Upper lobe of left lung (tissue), 6 donors: ENCODE measurements around the gene DENND5B. TPM values are rescaled to one million over a fixed set of nuclear protein-coding genes. Genes with fewer than 3 reads are reported as not detected.
A peak's percentile ranks its signal among the peaks of the same experiment; 100 is the strongest.

Experiments
- ATAC-seq, 2 donors: fragments of 200-7000 bp; cut with Tn5 transposase; one replicate each; pipeline ENCODE4 v1.9.1; 2022; ENCODE audit warnings: mild to moderate bottlenecking in 2 of 2, moderate library complexity in 2 of 2; ENCODE audit not compliant: low FRiP score in 2 of 2
- DNase-seq, 2 donors: peaks; one replicate each; pipeline ENCODE4 v3.0.0-alpha.2; 2019 to 2020
- H3K27ac ChIP-seq, 4 donors: fragments of 200-600 bp; sonication (generic); one replicate each; pipeline ENCODE4 v1.5.1; 2016 to 2019
- H3K27me3 ChIP-seq, 4 donors: fragments of 200-600 bp; sonication (generic); one replicate each; pipeline ENCODE4 v1.5.1; 2017 to 2019
- H3K36me3 ChIP-seq, 4 donors: fragments of 200-600 bp; sonication (generic); one replicate each; pipeline ENCODE4 v1.5.1; 2016 to 2019
- H3K4me1 ChIP-seq, 4 donors: fragments of 200-600 bp; sonication (generic); one replicate each; pipeline ENCODE4 v1.5.1; 2018 to 2019
- H3K4me3 ChIP-seq, 4 donors: fragments of 200-600 bp; sonication (generic); one replicate each; pipeline ENCODE4 v1.5.1; 2017 to 2019; ENCODE audit warnings: mild to moderate bottlenecking in 2 of 4, moderate library complexity in 1 of 4
- H3K9me3 ChIP-seq, 4 donors: fragments of 200-600 bp; sonication (generic); one replicate each; pipeline ENCODE4 v1.5.1; 2018 to 2019
- EP300 ChIP-seq, 4 donors: sonication (generic); formaldehyde crosslinking; IDR thresholded peaks; one replicate each; pipeline ENCODE4 v1.5.1; 2017; ENCODE audit warnings: antibody characterized with exemption in 4 of 4, control low read depth in 2 of 4
- POLR2A ChIP-seq, 4 donors: fragments of 450-650 bp; IDR thresholded peaks; one replicate each; pipeline ENCODE4 v1.5.1; 2016 to 2017; ENCODE audit warnings: antibody characterized with exemption in 4 of 4, mild to moderate bottlenecking in 2 of 4
- POLR2AphosphoS5 ChIP-seq, 2 donors: sonication (generic); formaldehyde crosslinking; IDR thresholded peaks; one replicate each; pipeline ENCODE4 v1.5.1; 2017; ENCODE audit warnings: antibody characterized with exemption in 2 of 2
- WGBS, 2 donors: methylation state at CpG; one replicate each; pipeline ENCODE4 v1.1.5; 2017 to 2018; 5-methylcytosine and 5-hydroxymethylcytosine counted together
- total RNA-seq, 6 donors: library from RNA; depleted of rRNA in 4 of 6; stranded (reverse); fragments of >200 nt in 4 of 6; gene quantifications; one replicate each; pipeline versions ENCODE4 v1.1.0 to v1.2.1, GENCODE V29; 2016 to 2021
- TF ChIP-seq, protein P1 (sequence below), 6 experiments: fragments of 450-650 bp in 4 of 6; fragments of 200-600 bp in 2 of 6; sonication (generic) in 2 of 6; IDR thresholded peaks; one replicate each; pipeline ENCODE4 v1.5.1; 2016 to 2019; ENCODE audit warnings: antibody characterized with exemption in 6 of 6
- donor health status: DM: no; HTN: no; CAD: no; lungs with moderate emphysema.
- donor health status: DM: no; HTN: yes; CAD: no; lungs with severe emphysema.

The DENND5B gene
- total RNA-seq, 6 donors from 2014 or later, result 4.1 to 12.6 (median 5.8) TPM

DNA sequence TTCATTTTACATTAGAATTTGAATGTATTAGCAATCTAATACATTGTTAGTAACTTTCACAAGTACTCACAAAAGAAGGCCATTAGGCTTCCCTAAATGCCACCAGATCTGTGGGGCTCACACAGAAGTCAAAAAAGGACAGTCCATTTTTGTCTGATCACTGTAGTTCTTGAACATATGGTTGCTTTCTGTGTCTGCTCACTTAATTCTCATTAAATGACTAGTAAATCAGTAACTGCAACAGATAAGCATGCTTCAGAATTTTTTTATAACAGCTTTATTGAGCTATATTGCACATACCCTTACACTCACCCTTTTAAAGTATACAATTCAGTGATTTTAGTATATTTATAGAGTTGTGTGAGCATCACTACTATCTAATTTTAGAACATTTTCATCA, 71.4 kb downstream of the DENND5B start:
- TF ChIP-seq, protein P1, sequence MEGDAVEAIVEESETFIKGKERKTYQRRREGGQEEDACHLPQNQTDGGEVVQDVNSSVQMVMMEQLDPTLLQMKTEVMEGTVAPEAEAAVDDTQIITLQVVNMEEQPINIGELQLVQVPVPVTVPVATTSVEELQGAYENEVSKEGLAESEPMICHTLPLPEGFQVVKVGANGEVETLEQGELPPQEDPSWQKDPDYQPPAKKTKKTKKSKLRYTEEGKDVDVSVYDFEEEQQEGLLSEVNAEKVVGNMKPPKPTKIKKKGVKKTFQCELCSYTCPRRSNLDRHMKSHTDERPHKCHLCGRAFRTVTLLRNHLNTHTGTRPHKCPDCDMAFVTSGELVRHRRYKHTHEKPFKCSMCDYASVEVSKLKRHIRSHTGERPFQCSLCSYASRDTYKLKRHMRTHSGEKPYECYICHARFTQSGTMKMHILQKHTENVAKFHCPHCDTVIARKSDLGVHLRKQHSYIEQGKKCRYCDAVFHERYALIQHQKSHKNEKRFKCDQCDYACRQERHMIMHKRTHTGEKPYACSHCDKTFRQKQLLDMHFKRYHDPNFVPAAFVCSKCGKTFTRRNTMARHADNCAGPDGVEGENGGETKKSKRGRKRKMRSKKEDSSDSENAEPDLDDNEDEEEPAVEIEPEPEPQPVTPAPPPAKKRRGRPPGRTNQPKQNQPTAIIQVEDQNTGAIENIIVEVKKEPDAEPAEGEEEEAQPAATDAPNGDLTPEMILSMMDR (IDR thresholded peaks at IDR 0.05), result no peak
- TF ChIP-seq POLR2AphosphoS5 (IDR thresholded peaks at IDR 0.05), result no peak
- TF ChIP-seq EP300 (IDR thresholded peaks at IDR 0.05), result no peak
- no peak for TF ChIP-seq POLR2A (IDR thresholded peaks at IDR 0.05)
- Histone ChIP-seq H3K27ac (no peak overlapping the region), H3K27me3 (no peaks in the 10 kb centered on the region), H3K9me3 (no peaks in the 10 kb centered on the region), H3K4me3 (no peak overlapping the region), H3K4me1 (no peaks in the 10 kb centered on the region), H3K36me3 (no peaks in the 10 kb centered on the region)
- ATAC-seq (no peak), DNase-seq (no peak)

DNA sequence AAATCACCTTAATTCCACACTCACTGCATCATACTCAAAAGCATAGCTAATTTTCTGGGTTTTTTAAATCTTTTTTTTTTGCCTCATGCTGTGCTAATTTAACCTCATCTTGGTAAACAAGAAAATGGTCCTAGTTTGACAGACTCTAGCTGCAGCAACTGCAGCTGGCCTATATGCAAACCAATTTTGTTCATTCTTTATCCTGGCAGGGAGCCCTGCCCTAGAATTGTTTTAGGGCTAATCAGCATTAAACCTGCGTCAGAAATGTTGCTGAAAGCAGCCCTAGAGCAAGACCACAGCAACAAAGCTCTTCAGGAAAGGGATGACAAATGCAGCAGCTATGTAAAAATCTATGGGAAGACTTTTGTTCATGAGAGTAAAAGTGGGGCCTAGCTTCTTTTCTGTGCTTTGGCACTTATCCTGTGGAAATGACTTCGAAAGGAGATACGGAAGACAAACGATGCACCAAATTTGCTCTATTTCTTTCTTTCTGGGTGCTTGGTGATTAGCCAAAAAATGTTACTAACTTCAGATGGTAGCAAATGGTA, 72.2 kb downstream of the DENND5B start:
- Histone ChIP-seq H3K4me3 (no peak overlapping the region), H3K36me3 (no peaks in the 10 kb centered on the region), H3K27ac (no peak overlapping the region), H3K27me3 (no peaks in the 10 kb centered on the region), H3K4me1 (no peaks in the 10 kb centered on the region), H3K9me3 (no peaks in the 10 kb centered on the region)
- 74 to 76% methylated on average over 4 of the region's 4 CpGs for WGBS, 2 donors
- TF ChIP-seq POLR2AphosphoS5 (IDR thresholded peaks at IDR 0.05) (no peak), EP300 (IDR thresholded peaks at IDR 0.05) (no peak), POLR2A (IDR thresholded peaks at IDR 0.05) (no peak)
- TF ChIP-seq, protein P1 (IDR thresholded peaks at IDR 0.05), result no peak
- ATAC-seq (peak in 1 of 2 donors; percentile 35), DNase-seq (no peak)

DNA sequence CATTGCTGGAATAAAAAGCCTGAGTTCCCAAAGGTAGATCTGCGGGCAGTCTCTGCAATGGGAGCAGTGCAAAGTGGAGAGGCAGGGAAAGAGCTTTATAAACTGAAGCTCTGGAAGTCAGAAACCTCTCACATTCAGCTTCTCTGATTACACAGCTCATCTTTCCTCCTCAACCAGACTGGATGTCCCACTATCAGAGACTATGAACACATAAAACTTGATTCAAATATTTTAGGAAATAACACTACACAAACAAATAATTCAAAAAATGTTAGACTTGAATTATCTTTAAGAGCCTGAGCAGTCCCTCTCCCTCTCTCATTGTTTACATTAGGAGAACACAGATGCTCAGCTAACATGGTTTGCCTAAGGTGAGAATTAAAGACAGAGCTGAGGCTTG, 72.9 kb downstream of the DENND5B start:
- H3K27ac ChIP-seq, result no peak overlapping the region
- H3K27me3 ChIP-seq, result no peaks in the 10 kb centered on the region
- TF ChIP-seq EP300 (IDR thresholded peaks at IDR 0.05) (no peak), POLR2A (IDR thresholded peaks at IDR 0.05) (no peak), POLR2AphosphoS5 (IDR thresholded peaks at IDR 0.05) (no peak)
- TF ChIP-seq, protein P1 (IDR thresholded peaks at IDR 0.05), result no peak
- H3K9me3 ChIP-seq, result no peaks in the 10 kb centered on the region
- H3K36me3 ChIP-seq, result no peaks in the 10 kb centered on the region
- DNase-seq (no peak), ATAC-seq (no peak)
- H3K4me1 ChIP-seq, result no peaks in the 10 kb centered on the region
- no peak overlapping the region for H3K4me3 ChIP-seq
- 70 to 100% methylated on average over 1 of the region's 1 CpG for WGBS, 2 donors

DNA sequence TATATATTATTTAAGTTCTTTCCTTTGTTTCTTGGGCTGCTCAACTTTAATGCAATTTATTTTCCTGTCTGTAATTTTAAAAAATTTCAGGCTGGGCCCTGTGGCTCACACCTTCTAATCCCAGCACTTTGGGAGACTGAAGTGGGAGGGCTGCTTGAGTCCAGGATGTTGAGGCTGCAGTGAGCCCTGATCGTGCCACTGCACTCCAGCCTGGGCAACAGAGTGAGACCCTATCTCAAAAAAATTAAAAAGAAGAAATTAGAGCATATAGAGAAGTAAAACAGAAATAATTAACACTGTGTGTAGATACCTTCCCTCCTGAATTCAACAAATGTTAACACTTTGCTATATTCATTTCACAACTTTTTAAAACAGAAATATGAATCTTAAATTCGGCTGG, 74.2 kb downstream of the DENND5B start:
- 71 to 81% methylated on average over 2 of the region's 2 CpGs for WGBS, 2 donors
- TF ChIP-seq, protein P1 (IDR thresholded peaks at IDR 0.05), result no peak
- no peak for TF ChIP-seq POLR2A (IDR thresholded peaks at IDR 0.05)
- no peak for TF ChIP-seq EP300 (IDR thresholded peaks at IDR 0.05)
- no peak for TF ChIP-seq POLR2AphosphoS5 (IDR thresholded peaks at IDR 0.05)
- H3K36me3 ChIP-seq, result no peaks in the 10 kb centered on the region
- DNase-seq, result no peak
- H3K9me3 ChIP-seq, result no peaks in the 10 kb centered on the region
- no peak overlapping the region for H3K4me3 ChIP-seq
- no peak overlapping the region for H3K27ac ChIP-seq
- ATAC-seq, result no peak
- H3K27me3 ChIP-seq, result no peaks in the 10 kb centered on the region
- no peaks in the 10 kb centered on the region for H3K4me1 ChIP-seq

DNA sequence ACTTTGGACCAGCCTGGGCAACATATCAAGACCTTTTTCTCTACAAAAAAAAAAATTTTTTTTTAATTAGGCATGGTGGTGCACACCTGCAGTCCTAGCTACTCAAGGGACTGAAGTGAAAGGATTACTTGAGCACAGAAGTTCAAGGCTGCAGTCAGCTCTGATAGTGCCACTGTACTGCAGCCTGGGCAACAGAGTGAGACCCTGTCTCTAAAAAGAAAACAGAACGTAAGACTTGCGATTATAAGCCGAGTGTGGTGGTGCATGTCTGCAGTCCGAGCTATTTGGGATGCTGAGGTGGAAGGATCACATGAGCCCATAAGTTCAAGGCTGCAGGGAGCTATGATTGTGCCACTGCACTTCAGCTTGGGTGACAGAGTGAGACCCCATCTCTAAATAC, 76.0 kb downstream of the DENND5B start:
- Histone ChIP-seq H3K36me3 (no peaks in the 10 kb centered on the region), H3K4me3 (no peak overlapping the region), H3K9me3 (no peaks in the 10 kb centered on the region), H3K4me1 (no peaks in the 10 kb centered on the region), H3K27me3 (no peaks in the 10 kb centered on the region), H3K27ac (no peak overlapping the region)
- ATAC-seq, result no peak
- no peak for DNase-seq
- TF ChIP-seq, protein P1 (IDR thresholded peaks at IDR 0.05), result no peak
- TF ChIP-seq EP300 (IDR thresholded peaks at IDR 0.05) (no peak), POLR2A (IDR thresholded peaks at IDR 0.05) (no peak), POLR2AphosphoS5 (IDR thresholded peaks at IDR 0.05) (no peak)
- WGBS, 2 donors, result 99 to 100% methylated on average over 4 of the region's 4 CpGs
